Hair follicle dermal papilla cell (primary cell): ENCODE data around the gene TMEM109. TPM values are rescaled to one million over a fixed set of nuclear protein-coding genes. Genes with fewer than 3 reads are reported as not detected.

Experiments
- total RNA-seq: library from RNA; depleted of rRNA; stranded (reverse); fragments of >200 nt; gene quantifications from 2 replicates; pipeline ENCODE4 v1.2.3, GENCODE V29; 2012

The TMEM109 gene
- total RNA-seq: 32.5 and 34.1 TPM in 2 replicates

DNA sequence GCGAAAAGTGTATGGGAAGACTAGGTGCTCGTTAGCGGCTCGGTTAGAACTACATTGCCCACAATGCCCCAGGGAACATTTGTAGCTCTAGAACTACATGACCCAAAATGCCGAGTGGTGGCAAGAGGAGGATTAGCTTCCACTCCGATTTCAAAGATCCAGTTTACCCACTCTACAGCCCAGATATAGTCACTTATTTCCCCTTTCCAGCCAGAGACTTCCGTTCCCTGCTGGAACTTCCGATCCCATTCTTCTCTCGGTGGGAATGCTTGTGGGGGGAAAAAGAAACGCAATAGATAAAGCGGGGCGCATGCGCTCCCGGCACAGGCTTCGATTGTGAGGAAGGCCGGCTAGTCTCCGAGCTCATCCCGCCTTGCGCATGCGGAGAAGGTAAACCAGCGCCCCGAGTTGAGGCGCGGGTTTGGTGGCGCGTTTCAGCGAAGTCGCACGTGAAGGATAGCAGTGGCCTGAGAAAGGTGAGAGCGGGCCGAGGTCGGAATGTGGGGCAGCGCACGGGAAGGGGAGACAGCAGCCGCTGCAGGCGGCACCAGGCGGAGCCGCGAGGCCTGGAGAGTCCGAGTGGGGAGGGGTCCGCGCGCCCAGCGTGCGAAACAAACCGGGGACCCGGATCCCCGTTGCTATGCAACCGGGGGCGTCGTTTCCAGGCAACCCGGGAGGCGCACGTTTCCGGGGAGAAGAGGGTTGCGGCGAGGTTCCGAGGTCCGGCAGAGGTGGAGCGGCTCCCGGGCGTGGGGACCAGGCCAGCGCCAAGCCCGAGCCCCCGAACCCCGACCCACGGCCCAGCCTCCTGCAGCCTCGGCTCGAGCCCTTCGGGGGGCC is at the start of gene TMEM109:
TMEM109 (plus strand) TSS at position 366 of the 840 bp plus-strand sequence. CDS start 5,536 bp downstream, outside the sequence.

DNA sequence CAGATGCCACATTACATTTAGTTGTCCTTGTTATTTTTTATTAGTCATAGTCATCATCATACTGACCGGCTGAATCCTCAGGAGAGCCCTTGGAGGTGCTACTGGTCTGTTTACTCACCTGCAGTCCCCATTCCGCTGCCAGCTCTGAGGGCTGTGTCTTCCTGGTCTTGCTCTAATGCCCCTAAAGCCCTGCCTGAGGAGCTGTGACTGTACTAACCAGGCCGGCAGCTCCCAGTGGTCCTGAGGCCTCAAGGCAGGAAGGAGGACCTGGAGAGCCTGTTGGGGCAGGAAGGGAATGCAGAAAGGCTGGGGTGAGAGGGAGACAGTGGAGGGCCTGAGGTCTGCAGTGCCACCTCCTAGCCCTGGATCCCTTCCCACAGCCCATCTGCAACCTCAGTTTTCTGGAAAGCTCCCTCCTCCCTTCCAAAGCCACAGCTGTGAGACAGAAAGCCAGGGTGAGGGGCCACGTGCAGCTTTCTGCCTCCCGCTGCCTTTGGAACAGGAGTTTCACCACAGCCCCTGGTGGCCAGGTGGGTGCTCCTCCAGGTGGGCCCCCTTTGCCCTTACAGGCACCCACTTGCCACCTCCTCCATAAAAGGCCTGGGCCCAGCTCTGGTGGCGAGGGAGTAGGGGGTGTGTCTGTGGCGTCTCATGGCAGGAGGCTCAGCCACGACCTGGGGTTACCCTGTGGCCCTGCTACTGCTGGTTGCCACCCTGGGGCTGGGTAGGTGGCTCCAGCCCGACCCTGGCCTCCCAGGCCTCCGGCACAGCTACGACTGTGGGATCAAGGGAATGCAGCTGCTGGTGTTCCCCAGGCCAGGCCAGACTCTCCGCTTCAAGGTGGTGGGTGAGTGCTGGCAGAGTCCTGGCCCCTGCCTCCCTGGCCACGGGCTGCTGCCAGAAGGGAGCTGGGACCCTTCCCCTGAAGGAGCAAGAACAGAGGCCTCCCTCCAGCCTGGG is 46.8 kb upstream of the TMEM109 start, which contains the start of gene ZP1:
ZP1 (plus strand) TSS at position 632 of the 960 bp plus-strand sequence; CDS start at position 652, 20 bp downstream.

DNA sequence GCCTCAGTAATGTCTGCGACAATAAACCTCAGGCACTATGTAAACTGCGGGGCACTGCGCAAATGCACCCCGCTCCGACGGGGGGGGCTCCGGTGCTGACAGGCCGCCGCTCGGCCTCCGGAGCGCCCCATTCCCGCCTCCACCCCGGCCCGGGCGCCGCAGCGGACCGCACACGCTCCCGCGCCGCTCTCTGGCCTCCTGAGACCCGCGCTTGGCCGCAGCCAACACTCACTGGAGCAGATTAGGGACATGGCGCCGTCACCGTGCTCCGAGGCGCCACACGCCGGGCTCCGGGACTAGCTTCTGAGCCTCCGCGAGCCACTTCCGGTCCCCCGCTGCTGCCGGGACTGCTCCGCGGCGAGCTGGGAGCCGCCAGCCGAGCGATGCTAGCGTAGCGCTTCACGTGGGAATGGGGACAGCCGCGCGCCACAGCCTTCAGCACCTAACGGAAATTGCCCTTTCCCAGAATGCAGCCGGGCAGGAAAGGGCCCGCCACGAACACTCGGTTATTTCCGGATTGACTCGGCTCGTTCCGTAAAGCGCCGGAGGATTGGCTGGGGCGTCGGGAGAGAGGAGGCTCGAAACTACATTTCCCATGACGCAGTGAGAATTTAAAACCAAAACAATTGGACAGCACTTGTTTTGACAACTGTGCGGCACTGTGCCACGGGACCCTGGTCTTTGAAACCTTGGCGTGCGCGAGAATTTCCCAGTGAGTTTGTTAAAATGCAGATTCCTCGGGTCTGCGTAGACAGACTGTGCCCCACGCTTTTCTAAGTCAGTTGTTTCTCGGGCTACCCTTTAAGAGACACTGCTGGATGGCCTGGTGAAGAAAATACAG is 7.6 kb upstream of the TMEM109 start, which contains the start of gene PRPF19:
PRPF19 (minus strand) TSS at position 454 of the 841 bp plus-strand sequence; CDS start at position 251, 203 bp downstream.

DNA sequence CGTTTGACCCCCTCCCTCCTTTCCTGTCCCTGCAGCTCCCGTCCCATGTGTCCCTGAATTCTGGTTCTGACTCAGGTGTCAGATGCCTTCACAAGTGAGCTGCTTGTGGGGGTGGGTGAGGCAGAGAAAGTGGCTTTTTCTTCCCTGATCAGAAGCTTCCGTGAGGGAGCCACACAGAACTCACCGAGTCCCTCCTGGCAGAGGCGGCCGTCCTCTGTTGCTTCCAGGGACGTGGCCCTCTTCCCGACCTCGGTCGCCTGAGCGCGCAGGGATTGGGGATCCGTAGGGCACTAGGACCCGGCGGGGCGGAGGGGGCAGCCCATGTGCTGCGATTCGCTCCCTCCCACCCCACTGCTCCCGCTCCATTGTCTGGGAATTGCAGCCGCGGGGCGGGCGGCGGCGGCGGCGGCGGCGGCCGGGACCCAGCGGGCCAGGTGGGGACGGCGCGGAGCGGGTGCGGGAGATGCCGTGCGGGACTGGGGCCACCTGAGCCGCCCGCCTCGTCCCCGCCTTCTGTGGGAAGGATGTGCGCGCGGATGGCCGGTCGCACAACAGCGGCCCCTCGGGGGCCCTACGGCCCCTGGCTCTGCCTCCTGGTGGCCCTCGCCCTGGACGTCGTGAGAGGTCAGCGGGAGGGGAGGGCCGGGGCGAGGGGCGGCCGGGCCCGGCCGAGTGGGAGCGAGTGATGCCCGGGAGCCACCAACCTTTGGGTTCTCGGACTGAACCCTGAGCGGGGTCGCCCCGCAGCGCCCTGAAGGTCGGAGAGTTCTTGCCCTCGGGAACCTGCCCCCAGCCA is 10.3 kb downstream of the TMEM109 start, which contains the start of gene TMEM132A:
TMEM132A (plus strand) TSS at position 351 of the 796 bp plus-strand sequence; CDS start at position 525, 174 bp downstream.

DNA sequence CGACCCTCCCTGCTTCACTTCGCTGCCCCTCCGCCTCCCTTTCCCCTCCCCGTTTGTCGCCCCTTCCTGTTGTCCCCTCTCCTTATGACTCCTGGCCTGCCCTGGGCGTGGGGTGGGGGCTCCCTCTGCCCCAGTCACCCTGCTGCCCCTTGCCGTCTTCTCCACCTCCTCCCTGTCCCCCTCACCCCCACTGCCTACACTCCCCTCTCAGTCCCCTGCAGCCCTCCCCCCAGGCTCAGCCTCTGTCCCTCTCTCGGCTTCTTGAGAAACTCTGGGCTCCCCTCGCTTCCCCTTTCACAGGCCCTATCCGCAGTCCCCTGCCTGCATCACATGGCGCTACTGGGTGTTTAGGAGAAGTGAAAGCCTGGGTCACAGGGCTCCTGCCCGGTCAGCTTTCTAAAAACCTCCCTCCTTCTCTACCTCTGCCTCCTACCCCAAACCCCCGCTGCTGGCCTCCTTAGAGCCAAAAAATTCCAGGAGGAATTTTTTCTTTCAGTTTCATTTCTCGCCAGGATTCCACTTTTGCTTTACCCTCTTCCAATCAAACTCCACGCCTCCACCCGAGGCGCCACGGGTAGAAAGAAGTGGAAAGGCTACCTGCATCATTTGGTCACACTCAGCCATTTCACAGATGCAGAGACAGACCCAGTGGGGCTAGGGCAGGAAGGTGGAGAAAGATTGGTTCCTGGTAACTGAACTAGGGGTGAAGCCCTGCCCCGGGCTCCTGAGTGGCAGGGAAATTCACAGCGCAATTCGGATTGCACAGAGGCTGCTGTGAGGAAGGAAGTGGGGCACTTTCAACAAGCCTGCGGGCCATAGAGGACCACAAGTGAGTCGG is 38.2 kb downstream of the TMEM109 start, which contains the start of gene SLC15A3:
SLC15A3 (minus strand) TSS at position 273 of the 838 bp plus-strand sequence. CDS start 625 bp downstream, outside the sequence.

DNA sequence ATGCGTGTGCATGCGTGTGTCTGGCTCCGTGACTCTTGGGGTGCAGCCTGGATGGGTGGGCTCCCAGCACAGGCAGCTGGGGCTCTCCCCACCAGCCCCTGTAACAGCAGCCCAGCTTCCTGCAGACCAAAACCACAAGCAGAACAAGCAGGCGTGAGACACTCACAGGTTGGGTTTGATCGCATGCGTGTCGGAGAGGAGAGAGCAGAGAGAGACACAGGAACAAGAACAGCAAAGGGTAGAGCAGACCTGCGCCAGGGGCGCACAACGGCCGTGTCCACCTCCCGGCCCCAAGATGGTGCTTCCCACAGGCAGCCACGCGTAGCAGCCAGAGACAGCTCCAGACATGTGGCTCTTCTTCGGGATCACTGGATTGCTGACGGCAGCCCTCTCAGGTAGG is 57.6 kb downstream of the TMEM109 start, which contains the start of gene CD6:
CD6 (plus strand) TSS at position 161 of the 400 bp plus-strand sequence; CDS start at position 347, 186 bp downstream.

Other genes starting within 250 kb of the TMEM109 start
- gene MS4A8, start 214.5 kb upstream of the TMEM109 start, total RNA-seq: not detected in 2 replicates
- gene MS4A18, start 189.4 kb upstream of the TMEM109 start, total RNA-seq: not detected in 2 replicates
- gene MS4A15, start 157.3 kb upstream of the TMEM109 start, total RNA-seq: not detected in 2 replicates
- gene MS4A10, start 128.8 kb upstream of the TMEM109 start, total RNA-seq: not detected in 2 replicates
- 13.8 TPM in 2 replicates for gene CCDC86, start 72.0 kb upstream of the TMEM109 start, total RNA-seq
- gene PTGDR2, start 58.2 kb upstream of the TMEM109 start, total RNA-seq: 0.81 and 2.6 TPM in 2 replicates
- gene ZP1, start 46.6 kb upstream of the TMEM109 start, total RNA-seq: 0.12 TPM in 1 of 2 replicates, not detected in the other
- 47.1 and 47.5 TPM in 2 replicates for gene PRPF19, start 7.6 kb upstream of the TMEM109 start, total RNA-seq
- gene TMEM132A, start 10.3 kb downstream of the TMEM109 start, total RNA-seq: 16.0 and 20.4 TPM in 2 replicates
- 18.9 and 27.3 TPM in 2 replicates for gene SLC15A3, start 38.0 kb downstream of the TMEM109 start, total RNA-seq
- gene CD6, start 57.5 kb downstream of the TMEM109 start, total RNA-seq: not detected in 2 replicates
- not detected in 2 replicates for gene CD5, start 188.3 kb downstream of the TMEM109 start, total RNA-seq
- gene VPS37C, start 247.3 kb downstream of the TMEM109 start, total RNA-seq: 21.0 and 22.2 TPM in 2 replicates